SK-N-SH (cell line): ENCODE measurements around the gene CMC2. TPM values are rescaled to one million over a fixed set of nuclear protein-coding genes. Genes with fewer than 3 reads are reported as not detected.
A peak's percentile ranks its signal among the peaks of the same experiment; 100 is the strongest.

Source experiments
- CTCF ChIA-PET: fragments of 300-600, 350-600 bp; formaldehyde crosslinking; extraction: SDS; loops from one replicate; lab custom pipeline; 2021; lab: Yijun Ruan, JAX
- POLR2A ChIA-PET: fragments of 350-600 bp; sonication (Branson Sonifier 250); formaldehyde crosslinking; extraction: SDS; loops from one replicate; lab custom pipeline; 2020; ENCODE audit warnings: antibody characterized with exemption, inconsistent platforms; lab: Yijun Ruan, JAX
- DNase-seq: peaks from one replicate; pipeline ENCODE4 v3.0.0; 2012
- H2AFZ ChIP-seq: fragments of 200-600 bp; sonication (generic); 2 replicates; pipeline ENCODE4 v1.8.1; 2016; ENCODE audit warnings: antibody characterized with exemption, mild to moderate bottlenecking, low read depth
- H3F3A ChIP-seq: fragments of 200-600 bp; sonication (generic); replicated peaks from 2 replicates; pipeline ENCODE3; 2016; ENCODE audit warnings: antibody characterized with exemption, mild to moderate bottlenecking; ENCODE audit not compliant: insufficient read depth
- H3K27ac ChIP-seq, 2 experiments: fragments of 200-500 bp in 1 of 2; fragments of 200-600 bp in 1 of 2; sonication (Bioruptor generic) in 1 of 2; sonication (generic), shearing (Covaris generic) in 1 of 2; 2 replicates each; pipeline versions ENCODE4 v1.5.1 to v1.6.1; 2014 to 2016; ENCODE audit warnings: low read depth in 2 of 2, inconsistent platforms in 1 of 2, low read length in 1 of 2, mild to moderate bottlenecking in 1 of 2, mixed read lengths in 1 of 2
- H3K27me3 ChIP-seq: fragments of 200-600 bp; sonication (generic), shearing (Covaris generic); 2 replicates; pipeline ENCODE4 v1.6.1; 2016; ENCODE audit warnings: mixed run types; ENCODE audit not compliant: insufficient read depth
- H3K36me3 ChIP-seq, 2 experiments: fragments of 200-500 bp in 1 of 2; fragments of 200-600 bp in 1 of 2; sonication (Bioruptor generic) in 1 of 2; sonication (generic) in 1 of 2; replicated peaks in 1 of 2; 2 replicates each; pipeline versions ENCODE3 to v1.5.1; 2014 to 2016; ENCODE audit warnings: low read length in 1 of 2, mild to moderate bottlenecking in 1 of 2; ENCODE audit not compliant: insufficient read depth in 2 of 2, control insufficient read depth in 1 of 2
- H3K4me1 ChIP-seq, 2 experiments: fragments of 200-500 bp in 1 of 2; fragments of 200-600 bp in 1 of 2; sonication (Bioruptor generic) in 1 of 2; sonication (generic), shearing (Covaris generic) in 1 of 2; 2 replicates each; pipeline versions ENCODE4 v1.5.1 to v1.6.1; 2014 to 2016; ENCODE audit warnings: low read depth in 1 of 2, low read length in 1 of 2, mixed run types in 1 of 2; ENCODE audit not compliant: insufficient read depth in 2 of 2, control insufficient read depth in 1 of 2
- H3K4me2 ChIP-seq: fragments of 200-600 bp; sonication (generic), shearing (Covaris generic); 2 replicates; pipeline ENCODE4 v1.6.1; 2017; ENCODE audit warnings: mixed run types
- H3K4me3 ChIP-seq, 2 experiments: fragments of 200-500 bp in 1 of 2; fragments of 200-600 bp in 1 of 2; sonication (Bioruptor generic) in 1 of 2; sonication (generic), shearing (Covaris generic) in 1 of 2; 2 replicates each; pipeline versions ENCODE4 v1.5.1 to v1.8.1; 2014 to 2016; ENCODE audit warnings: low read depth in 2 of 2, inconsistent platforms in 1 of 2, low read length in 1 of 2, mild to moderate bottlenecking in 1 of 2, mixed read lengths in 1 of 2, moderate library complexity in 1 of 2
- H3K79me2 ChIP-seq: fragments of 200-600 bp; sonication (generic); 2 replicates; pipeline ENCODE4 v1.8.1; 2017; ENCODE audit warnings: mild to moderate bottlenecking; ENCODE audit not compliant: insufficient read depth
- H3K9ac ChIP-seq: fragments of 200-600 bp; sonication (generic); 2 replicates; pipeline ENCODE4 v1.6.1; 2017; ENCODE audit warnings: mixed run types
- H3K9me2 ChIP-seq: fragments of 200-600 bp; sonication (generic); 2 replicates; pipeline ENCODE4 v1.6.1; 2017; ENCODE audit warnings: mixed run types
- H3K9me3 ChIP-seq: fragments of 200-600 bp; sonication (generic); 2 replicates; pipeline ENCODE4 v1.6.1; 2017; ENCODE audit warnings: mixed run types, mild to moderate bottlenecking, moderate library complexity
- H4K20me1 ChIP-seq: fragments of 200-600 bp; sonication (generic); 2 replicates; pipeline ENCODE4 v1.6.1; 2017; ENCODE audit warnings: mild to moderate bottlenecking, mixed run types; ENCODE audit not compliant: insufficient read depth
- CHD2 ChIP-seq: fragments of 150-350 bp; IDR thresholded peaks from 2 replicates; pipeline ENCODE4 v1.6.1; 2018; ENCODE audit warnings: low read length; ENCODE audit not compliant: partially characterized antibody
- ELF1 ChIP-seq: IDR thresholded peaks from 2 replicates; pipeline ENCODE4 v1.4.0; 2012
- FOXJ3 ChIP-seq: sonication (generic); formaldehyde crosslinking; IDR thresholded peaks from 2 replicates; pipeline ENCODE4 v1.5.1; 2020; ENCODE audit warnings: mild to moderate bottlenecking, missing genetic modification reagents
- FOXM1 ChIP-seq: IDR thresholded peaks from 2 replicates; pipeline ENCODE4 v1.4.0; 2012; ENCODE audit warnings: low read depth, mild to moderate bottlenecking
- IRF3 ChIP-seq: fragments of 150-350 bp; IDR thresholded peaks from 2 replicates; pipeline ENCODE4 v1.6.1; 2016; ENCODE audit warnings: mild to moderate bottlenecking, low read depth, low read length
- MEF2A ChIP-seq: IDR thresholded peaks from 2 replicates; pipeline ENCODE4 v1.4.0; 2012; ENCODE audit warnings: low read depth, borderline replicate concordance
- MXI1 ChIP-seq: IDR thresholded peaks from 2 replicates; pipeline ENCODE4 v1.6.1; 2012; ENCODE audit warnings: mild to moderate bottlenecking, low read depth, low read length, improper control_type of control experiment
- NFIC ChIP-seq: IDR thresholded peaks from 2 replicates; pipeline ENCODE4 v1.4.0; 2012; ENCODE audit warnings: borderline replicate concordance
- NRF1 ChIP-seq: IDR thresholded peaks from 2 replicates; pipeline ENCODE4 v1.6.1; 2012; ENCODE audit warnings: low read depth, mild to moderate bottlenecking, low read length
- PBX3 ChIP-seq: IDR thresholded peaks from 2 replicates; pipeline ENCODE4; 2012
- RCOR1 ChIP-seq: fragments of 150-350 bp; IDR thresholded peaks from 2 replicates; pipeline ENCODE4 v1.6.1; 2017; ENCODE audit warnings: antibody characterized with exemption, low read length
- REST ChIP-seq: IDR thresholded peaks from 2 replicates; pipeline ENCODE4 v1.6.1; 2012; ENCODE audit warnings: mild to moderate bottlenecking, low read depth, low read length, moderate library complexity
- RXRA ChIP-seq: IDR thresholded peaks from 2 replicates; pipeline ENCODE4 v1.4.0; 2012; ENCODE audit warnings: low read depth, mild to moderate bottlenecking, borderline replicate concordance
- TAF1 ChIP-seq: IDR thresholded peaks from 2 replicates; pipeline ENCODE4 v1.6.1; 2012; ENCODE audit warnings: low read depth, mild to moderate bottlenecking, low read length, moderate library complexity, borderline replicate concordance
- ZBTB33 ChIP-seq: IDR thresholded peaks from 2 replicates; pipeline ENCODE4 v1.4.0; 2012; ENCODE audit warnings: low read depth, borderline replicate concordance
- WGBS: methylation state at CpG from one replicate; pipeline ENCODE4 v1.1.6; 2017; ENCODE audit warnings: low lambda C conversion rate; 5-methylcytosine and 5-hydroxymethylcytosine counted together
- polyA plus RNA-seq, 3 experiments: library from polyadenylated mRNA; depleted of rRNA; stranded (reverse); fragments of >200 nt; gene quantifications; 2 replicates each; pipeline ENCODE4 v1.2.3, GENCODE V29; 2012
- TF ChIP-seq, protein P1 (sequence below): IDR thresholded peaks from 2 replicates; pipeline ENCODE4 v1.4.0; 2012; ENCODE audit warnings: low read depth

CMC2 gene
- polyA plus RNA-seq, 1 of the 3 experiments (the other 2 are of a cell fraction), result 135 TPM

DNA sequence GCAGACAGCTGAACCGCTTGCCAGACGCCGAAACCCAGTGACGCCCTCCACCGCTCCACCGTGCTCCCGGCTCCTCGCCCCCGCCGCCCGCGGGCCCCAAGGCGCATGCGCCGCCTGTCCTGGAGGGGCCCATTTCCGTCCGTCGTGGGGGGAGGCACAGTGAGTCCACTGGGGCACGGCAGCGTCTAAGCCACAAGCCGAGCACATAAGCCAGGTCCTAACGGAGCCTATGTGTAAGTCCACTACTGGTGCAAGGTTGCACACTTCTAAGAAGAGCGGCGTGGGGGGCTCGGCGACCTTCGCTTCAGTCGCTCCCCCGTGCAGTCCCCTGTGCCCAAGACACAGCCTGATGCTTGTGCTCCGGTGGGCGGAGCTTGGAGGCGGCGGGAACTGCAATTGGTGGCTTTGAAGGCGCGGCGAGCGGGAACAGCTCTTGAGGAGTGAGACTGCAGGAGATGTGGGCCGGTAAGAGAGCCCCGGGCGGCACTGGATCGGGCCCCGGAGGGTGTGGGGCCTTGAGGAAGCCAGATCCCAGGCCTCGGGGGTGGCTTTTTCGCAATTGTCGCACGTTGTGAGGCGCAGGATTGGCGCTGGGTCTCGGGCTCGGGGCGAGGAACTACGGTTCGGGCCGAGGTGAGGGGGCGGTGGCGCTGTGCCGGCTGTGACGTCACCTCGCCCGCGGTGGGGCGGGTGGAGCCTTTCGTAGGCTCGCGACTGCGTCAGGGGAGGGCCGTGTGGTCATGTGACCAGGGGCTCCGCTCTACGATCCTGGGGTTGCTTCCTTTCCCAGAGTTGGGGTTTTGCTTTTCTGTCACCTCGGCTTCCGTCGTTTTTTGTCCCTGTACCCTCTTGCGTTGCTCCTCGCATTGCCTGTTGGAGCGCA is at the start of gene CMC2, which contains the start of gene CENPN (continued):
- no peak for TF ChIP-seq FOXJ3 (CRISPR knock-in tag)
- peak; percentile 28 for TF ChIP-seq CHD2
- no peak for TF ChIP-seq REST
- no peak for TF ChIP-seq NFIC
- no peak for TF ChIP-seq ZBTB33
- peak; percentile 66 for TF ChIP-seq MXI1

- DNase-seq, result no peak
- peaks cover 6% of the 10 kb centered on the region; the same call in 1 of the 2 replicates for H3K9me3 ChIP-seq
- 67% methylated on average over 11 of the region's 11 CpGs for WGBS
- H3K36me3 ChIP-seq, result no peaks in the 10 kb centered on the region
- H3K4me2 ChIP-seq, result no peak overlapping the region
- no peaks in the 10 kb centered on the region for H3K27me3 ChIP-seq
- H3K4me3 ChIP-seq, result no peak overlapping the region
- CTCF ChIA-PET, result no interaction called here
- H3K27ac ChIP-seq, result no peak overlapping the region
- TF ChIP-seq FOXJ3 (CRISPR knock-in tag) (no peak), NRF1 (no peak), CHD2 (no peak), TAF1 (no peak), PBX3 (no peak), RXRA (no peak), FOXM1 (no peak), ELF1 (no peak), MEF2A (no peak), RCOR1 (no peak), MXI1 (no peak), IRF3 (no peak), ZBTB33 (no peak)
- TF ChIP-seq, protein P1, sequence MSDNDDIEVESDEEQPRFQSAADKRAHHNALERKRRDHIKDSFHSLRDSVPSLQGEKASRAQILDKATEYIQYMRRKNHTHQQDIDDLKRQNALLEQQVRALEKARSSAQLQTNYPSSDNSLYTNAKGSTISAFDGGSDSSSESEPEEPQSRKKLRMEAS, result no peak
- TF ChIP-seq, all 33 proteins: peak for 0
- H4K20me1 ChIP-seq, result no peaks in the 10 kb centered on the region
- H3K9me2 ChIP-seq, result no peaks in the 10 kb centered on the region
- H3F3A ChIP-seq, result no peaks in the 10 kb centered on the region
- no peaks in the 10 kb centered on the region for H3K79me2 ChIP-seq
- no peak overlapping the region for H2AFZ ChIP-seq
- H3K9ac ChIP-seq, result no peak overlapping the region
- POLR2A ChIA-PET, result no interaction called here
- H3K4me1 ChIP-seq, result no peaks in the 10 kb centered on the region
Observed at GRCh38 chr16:81053761-81054160, 47.1 kb upstream of the CMC2 start.
